WTC11 (cell line): Measurements from ENCODE around the gene SAMSN1. TPM values are rescaled to one million over a fixed set of nuclear protein-coding genes. Genes with fewer than 3 reads are reported as not detected.

Source experiments
- ATAC-seq: fragments of 200-7000 bp; cut with Tn5 transposase; 2 replicates; pipeline ENCODE4 v1.10.0; 2021; ENCODE audit warnings: mild to moderate bottlenecking, moderate library complexity
- CTCF ChIA-PET: fragments of 300-600 bp; sonication (Branson Sonifier 250); formaldehyde crosslinking; loops from one replicate; lab custom pipeline; 2021; ENCODE audit warnings: antibody characterized with exemption; lab: Charles Lee
- POLR2A ChIA-PET: fragments of 350-600 bp; sonication (Branson Sonifier 250); formaldehyde crosslinking; loops from one replicate; lab custom pipeline; 2021; ENCODE audit warnings: antibody characterized with exemption; lab: Charles Lee
- DNase-seq: peaks from one replicate; pipeline ENCODE4 v3.0.0; 2021; ENCODE audit warnings: low spot score
- H3K27ac Mint-ChIP-seq: 2 replicates; pipeline ENCODE4 v1.8.0; 2021; ENCODE audit warnings: mixed read lengths
- H3K27me3 Mint-ChIP-seq: 2 replicates; pipeline ENCODE4 v1.8.0; 2021; ENCODE audit warnings: low read depth, mild to moderate bottlenecking, moderate library complexity, mixed read lengths
- H3K36me3 Mint-ChIP-seq: 2 replicates; pipeline ENCODE4 v1.8.0; 2021; ENCODE audit warnings: mixed read lengths
- H3K4me1 Mint-ChIP-seq: 2 replicates; pipeline ENCODE4 v1.8.0; 2022; ENCODE audit warnings: mixed read lengths
- H3K4me3 Mint-ChIP-seq: 2 replicates; pipeline ENCODE4 v1.8.0; 2021; ENCODE audit warnings: mild to moderate bottlenecking, moderate library complexity, mixed read lengths
- H3K9me3 Mint-ChIP-seq: 2 replicates; pipeline ENCODE4 v1.8.0; 2021; ENCODE audit warnings: mixed read lengths
- ATF1 ChIP-seq: sonication (generic); formaldehyde crosslinking; IDR thresholded peaks from 2 replicates; pipeline ENCODE4 v1.8.1; 2023; ENCODE audit warnings: mild to moderate bottlenecking, moderate library complexity, missing genetic modification reagents
- EMX1 ChIP-seq: fragments of 250-450 bp; sonication (Bioruptor Pico); IDR thresholded peaks from 2 replicates; pipeline ENCODE4 v1.8.0; 2021; ENCODE audit warnings: mild to moderate bottlenecking
- ESRRA ChIP-seq: sonication (generic); formaldehyde crosslinking; IDR thresholded peaks from 2 replicates; pipeline ENCODE4 v1.8.1; 2022; ENCODE audit warnings: mild to moderate bottlenecking, missing genetic modification reagents, borderline replicate concordance
- GTF2I ChIP-seq: fragments of 250-450 bp; sonication (Bioruptor Pico); conservative IDR thresholded peaks from 2 replicates; pipeline ENCODE4 v1.4.0; 2021; ENCODE audit warnings: mild to moderate bottlenecking
- NR2C2 ChIP-seq: sonication (generic); formaldehyde crosslinking; IDR thresholded peaks from 2 replicates; pipeline ENCODE4 v1.8.0; 2022; ENCODE audit warnings: mild to moderate bottlenecking, missing genetic modification reagents
- NR3C1 ChIP-seq: sonication (generic); formaldehyde crosslinking; conservative IDR thresholded peaks from 2 replicates; pipeline ENCODE4 v1.8.1; 2023; ENCODE audit warnings: low read depth, mild to moderate bottlenecking, missing genetic modification reagents
- PREB ChIP-seq: sonication (generic); formaldehyde crosslinking; IDR thresholded peaks from 2 replicates; pipeline ENCODE4 v1.8.1; 2022; ENCODE audit warnings: mild to moderate bottlenecking, missing genetic modification reagents, moderate library complexity, borderline replicate concordance
- PRRX2 ChIP-seq: fragments of 250-450 bp; sonication (Bioruptor Pico); IDR thresholded peaks from 2 replicates; pipeline ENCODE4 v1.8.0; 2021; ENCODE audit warnings: mild to moderate bottlenecking
- SMAD3 ChIP-seq: sonication (generic); formaldehyde crosslinking; IDR thresholded peaks from 2 replicates; pipeline ENCODE4 v1.8.0; 2022; ENCODE audit warnings: missing genetic modification reagents, mild to moderate bottlenecking, borderline replicate concordance
- SMAD4 ChIP-seq: sonication (generic); formaldehyde crosslinking; IDR thresholded peaks from 2 replicates; pipeline ENCODE4 v1.8.0; 2022; ENCODE audit warnings: mild to moderate bottlenecking, missing genetic modification reagents
- SP1 ChIP-seq: sonication (generic); formaldehyde crosslinking; conservative IDR thresholded peaks from 2 replicates; pipeline ENCODE4 v1.8.1; 2022; ENCODE audit warnings: missing genetic modification reagents
- ZNF121 ChIP-seq: sonication (generic); formaldehyde crosslinking; IDR thresholded peaks from 2 replicates; pipeline ENCODE4 v1.8.0; 2023; ENCODE audit warnings: missing genetic modification reagents
- ZNF263 ChIP-seq: sonication (generic); formaldehyde crosslinking; IDR thresholded peaks from 2 replicates; pipeline ENCODE4 v1.8.1; 2022; ENCODE audit warnings: low read depth, mild to moderate bottlenecking, moderate library complexity, missing genetic modification reagents
- ZNF425 ChIP-seq: fragments of 250-450 bp; sonication (Bioruptor Pico); conservative IDR thresholded peaks from 2 replicates; pipeline ENCODE4 v1.9.0; 2021; ENCODE audit warnings: mild to moderate bottlenecking
- total RNA-seq: library from RNA; stranded (reverse); gene quantifications from 3 replicates; pipeline ENCODE4 v1.2.3, GENCODE V29; 2021
- TF ChIP-seq, protein P1 (sequence below): sonication (generic); formaldehyde crosslinking; IDR thresholded peaks from 2 replicates; pipeline ENCODE4 v1.8.1; 2023; ENCODE audit warnings: mild to moderate bottlenecking, missing genetic modification reagents, moderate library complexity
- TF ChIP-seq, protein P2 (sequence below): fragments of 250-450 bp; sonication (Bioruptor Pico); IDR thresholded peaks from 2 replicates; pipeline ENCODE4 v1.9.0; 2021; ENCODE audit warnings: mild to moderate bottlenecking
- TF ChIP-seq, protein P3 (sequence below): sonication (generic); formaldehyde crosslinking; IDR thresholded peaks from 2 replicates; pipeline ENCODE4 v1.8.1; 2022; ENCODE audit warnings: low read depth, mild to moderate bottlenecking, moderate library complexity, missing genetic modification reagents, borderline replicate concordance
- TF ChIP-seq, protein P4 (sequence below): fragments of 200-600 bp; IDR thresholded peaks from 2 replicates; pipeline ENCODE4 v1.8.0; 2022; ENCODE audit warnings: antibody characterized with exemption

Gene SAMSN1
- total RNA-seq, 1 experiment from 2014 or later: 1.2 TPM

GRCh38 chr21:14528815-14529214, 17.3 kb downstream of the SAMSN1 start:
- ATAC-seq (no peak), DNase-seq (no peak)
- H3K4me3 Mint-ChIP-seq: no peak overlapping the region
- ChIA-PET POLR2A (no interaction called here), CTCF (no interaction called here)
- no peaks in the 10 kb centered on the region for H3K27me3 Mint-ChIP-seq
- peaks cover under 1% of the 10 kb centered on the region; the same call in 1 of the 2 replicates for H3K9me3 Mint-ChIP-seq
- 0 out of 2 replicates have a peak, but pooled peaks cover 2% of the 10 kb centered on the region for H3K4me1 Mint-ChIP-seq
- TF ChIP-seq, protein P1, sequence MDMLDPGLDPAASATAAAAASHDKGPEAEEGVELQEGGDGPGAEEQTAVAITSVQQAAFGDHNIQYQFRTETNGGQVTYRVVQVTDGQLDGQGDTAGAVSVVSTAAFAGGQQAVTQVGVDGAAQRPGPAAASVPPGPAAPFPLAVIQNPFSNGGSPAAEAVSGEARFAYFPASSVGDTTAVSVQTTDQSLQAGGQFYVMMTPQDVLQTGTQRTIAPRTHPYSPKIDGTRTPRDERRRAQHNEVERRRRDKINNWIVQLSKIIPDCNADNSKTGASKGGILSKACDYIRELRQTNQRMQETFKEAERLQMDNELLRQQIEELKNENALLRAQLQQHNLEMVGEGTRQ: no peak
- no peak for TF ChIP-seq ZNF121 (CRISPR knock-in tag)
- TF ChIP-seq PREB (CRISPR knock-in tag): no peak
- TF ChIP-seq NR3C1 (CRISPR knock-in tag): no peak
- no peak for TF ChIP-seq GTF2I (CRISPR knock-in tag)
- no peak for TF ChIP-seq ZNF425 (CRISPR knock-in tag)
- TF ChIP-seq, protein P2, sequence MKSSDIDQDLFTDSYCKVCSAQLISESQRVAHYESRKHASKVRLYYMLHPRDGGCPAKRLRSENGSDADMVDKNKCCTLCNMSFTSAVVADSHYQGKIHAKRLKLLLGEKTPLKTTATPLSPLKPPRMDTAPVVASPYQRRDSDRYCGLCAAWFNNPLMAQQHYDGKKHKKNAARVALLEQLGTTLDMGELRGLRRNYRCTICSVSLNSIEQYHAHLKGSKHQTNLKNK: no peak
- no peak for TF ChIP-seq ESRRA (CRISPR knock-in tag)
- TF ChIP-seq ATF1: no peak
- no peaks in the 10 kb centered on the region for H3K36me3 Mint-ChIP-seq
- no peak overlapping the region for H3K27ac Mint-ChIP-seq

- no peaks in the 10 kb centered on the region for H3K36me3 Mint-ChIP-seq
- H3K4me1 Mint-ChIP-seq: 0 out of 2 replicates have a peak, but pooled peaks cover 2% of the 10 kb centered on the region
- CTCF ChIA-PET: interaction anchor here (0.7 kb wide), 1 partner anchor 413 kb away, joined by 4 read pairs; no protein-coding TSS in a partner anchor
- no peak overlapping the region for H3K4me3 Mint-ChIP-seq
- H3K27me3 Mint-ChIP-seq: no peaks in the 10 kb centered on the region
- ATAC-seq (no peak), DNase-seq (no peak)
- H3K27ac Mint-ChIP-seq: no peak overlapping the region
- H3K9me3 Mint-ChIP-seq: no peaks in the 10 kb centered on the region
- POLR2A ChIA-PET: no interaction called here
- TF ChIP-seq PRRX2 (CRISPR knock-in tag): no peak
- TF ChIP-seq ZNF263 (CRISPR knock-in tag): no peak
- TF ChIP-seq SMAD4: no peak
- TF ChIP-seq NR2C2 (CRISPR knock-in tag): no peak
- TF ChIP-seq, protein P2: no peak
- TF ChIP-seq EMX1 (CRISPR knock-in tag): no peak
- no peak for TF ChIP-seq SMAD3 (CRISPR knock-in tag)
- TF ChIP-seq, protein P3, sequence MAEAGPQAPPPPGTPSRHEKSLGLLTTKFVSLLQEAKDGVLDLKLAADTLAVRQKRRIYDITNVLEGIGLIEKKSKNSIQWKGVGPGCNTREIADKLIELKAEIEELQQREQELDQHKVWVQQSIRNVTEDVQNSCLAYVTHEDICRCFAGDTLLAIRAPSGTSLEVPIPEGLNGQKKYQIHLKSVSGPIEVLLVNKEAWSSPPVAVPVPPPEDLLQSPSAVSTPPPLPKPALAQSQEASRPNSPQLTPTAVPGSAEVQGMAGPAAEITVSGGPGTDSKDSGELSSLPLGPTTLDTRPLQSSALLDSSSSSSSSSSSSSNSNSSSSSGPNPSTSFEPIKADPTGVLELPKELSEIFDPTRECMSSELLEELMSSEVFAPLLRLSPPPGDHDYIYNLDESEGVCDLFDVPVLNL (CRISPR knock-in tag): no peak
- TF ChIP-seq SP1 (CRISPR knock-in tag): no peak
- TF ChIP-seq, protein P4, sequence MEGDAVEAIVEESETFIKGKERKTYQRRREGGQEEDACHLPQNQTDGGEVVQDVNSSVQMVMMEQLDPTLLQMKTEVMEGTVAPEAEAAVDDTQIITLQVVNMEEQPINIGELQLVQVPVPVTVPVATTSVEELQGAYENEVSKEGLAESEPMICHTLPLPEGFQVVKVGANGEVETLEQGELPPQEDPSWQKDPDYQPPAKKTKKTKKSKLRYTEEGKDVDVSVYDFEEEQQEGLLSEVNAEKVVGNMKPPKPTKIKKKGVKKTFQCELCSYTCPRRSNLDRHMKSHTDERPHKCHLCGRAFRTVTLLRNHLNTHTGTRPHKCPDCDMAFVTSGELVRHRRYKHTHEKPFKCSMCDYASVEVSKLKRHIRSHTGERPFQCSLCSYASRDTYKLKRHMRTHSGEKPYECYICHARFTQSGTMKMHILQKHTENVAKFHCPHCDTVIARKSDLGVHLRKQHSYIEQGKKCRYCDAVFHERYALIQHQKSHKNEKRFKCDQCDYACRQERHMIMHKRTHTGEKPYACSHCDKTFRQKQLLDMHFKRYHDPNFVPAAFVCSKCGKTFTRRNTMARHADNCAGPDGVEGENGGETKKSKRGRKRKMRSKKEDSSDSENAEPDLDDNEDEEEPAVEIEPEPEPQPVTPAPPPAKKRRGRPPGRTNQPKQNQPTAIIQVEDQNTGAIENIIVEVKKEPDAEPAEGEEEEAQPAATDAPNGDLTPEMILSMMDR: no peak
Observed at GRCh38 chr21:14527696-14528652, 18.1 kb downstream of the SAMSN1 start.
